Suprapubic skin (tissue), 3 donors: ENCODE data around the gene C4BPB.

ENCODE experiments used
- CTCF ChIP-seq, 2 donors: fragments of 200-600 bp in 1 of 2; fragments of 450-650 bp in 1 of 2; sonication (generic) in 1 of 2; IDR thresholded peaks; one replicate each; pipeline ENCODE4 v1.5.1; 2016 to 2019; ENCODE audit warnings: antibody characterized with exemption in 2 of 2, mild to moderate bottlenecking in 1 of 2, moderate library complexity in 1 of 2
- POLR2AphosphoS5 ChIP-seq, 3 donors: sonication (generic); formaldehyde crosslinking; IDR thresholded peaks; one replicate each; pipeline ENCODE4 v1.6.1; 2017; ENCODE audit warnings: antibody characterized with exemption in 3 of 3

- no peak for TF ChIP-seq CTCF (IDR thresholded peaks at IDR 0.05)
- no peak for TF ChIP-seq POLR2AphosphoS5 (IDR thresholded peaks at IDR 0.05)
Measured at GRCh38 chr1:207124389-207124788, 35.7 kb downstream of the C4BPB start.
